KBM-7 (cell line): Measurements from ENCODE around the gene MTUS2.

Source experiments
- DNase-seq: peaks from one replicate; pipeline ENCODE4 v3.0.0-alpha.2; 2015
- in situ Hi-C: fragments of 300-500 bp; cut with MboI; formaldehyde crosslinking; loops from 2 replicates; pipeline ENCODE4 v1.14.3; 2020; ENCODE audit warnings: low sequenced_read_pairs, low pct_unique_long_range_greater_than_20kb, mixed read lengths

Gene MTUS2

GRCh38 chr13:29005763-29006120, 185.6 kb downstream of the MTUS2 start:
- in situ Hi-C loops, result no loop called here
- DNase-seq, result no peak

DNA sequence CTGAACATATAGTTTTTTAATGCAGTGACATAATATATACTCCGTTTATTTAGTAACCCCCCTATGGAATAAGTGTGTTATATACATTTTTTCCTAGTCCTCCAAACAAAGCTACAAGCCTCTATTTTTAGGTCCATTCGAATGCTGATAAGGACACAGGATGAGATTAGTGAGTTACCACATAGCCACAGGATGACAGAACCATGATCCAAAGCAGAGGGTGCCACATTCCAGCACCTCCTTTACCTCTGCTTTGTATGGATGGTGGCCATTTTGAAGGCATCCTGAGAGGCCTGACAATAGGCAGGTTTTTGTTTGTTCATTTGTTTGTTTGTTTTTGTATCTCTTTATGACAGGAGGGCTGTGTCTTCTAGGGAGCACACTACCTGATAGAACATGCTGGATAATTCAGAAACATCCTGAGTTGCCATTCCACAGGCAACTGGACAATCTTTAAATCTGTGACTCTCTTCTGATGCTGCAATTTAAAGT, 186.3 kb downstream of the MTUS2 start:
- no peak for DNase-seq
- in situ Hi-C loops, result no loop called here

DNA sequence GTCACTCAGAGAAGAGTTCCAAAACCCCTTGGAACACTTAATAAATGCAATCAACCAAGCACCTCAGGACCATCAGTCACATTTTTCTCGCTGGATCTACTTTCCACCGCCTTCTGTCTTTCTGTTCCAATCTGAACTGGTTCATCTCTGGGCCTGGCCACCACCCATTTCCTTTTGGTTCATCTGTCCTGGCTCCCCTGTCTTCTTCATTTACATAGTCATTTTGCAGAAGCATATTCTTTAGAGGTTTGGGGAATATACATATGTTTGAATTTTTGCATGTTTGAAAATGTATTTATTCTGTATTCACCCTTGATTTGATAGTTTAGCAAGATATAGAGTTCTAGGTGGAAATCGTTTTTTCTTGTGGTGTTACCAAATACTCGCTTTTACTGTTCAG, 188.2 kb downstream of the MTUS2 start:
- DNase-seq, result no peak
- in situ Hi-C loops, result no loop called here

DNA sequence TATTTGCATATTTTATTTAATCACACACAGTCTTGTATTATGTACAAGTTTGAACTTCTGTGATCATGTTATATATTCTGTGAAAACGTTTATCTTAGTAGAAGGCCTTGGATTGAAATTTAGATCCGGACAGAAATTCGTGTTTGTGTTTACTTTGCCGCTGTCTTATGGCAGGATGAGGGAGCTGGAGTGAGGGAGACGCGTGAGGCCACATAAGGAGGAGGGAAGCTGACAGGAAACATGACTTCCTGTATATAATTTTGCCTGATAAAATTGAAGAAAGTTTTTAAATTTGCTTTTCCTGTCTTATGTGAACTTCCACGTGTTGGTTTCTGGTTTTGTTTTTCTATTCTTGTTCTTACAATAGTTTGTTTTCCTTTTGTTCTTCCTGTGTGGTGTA, 200.2 kb downstream of the MTUS2 start:
- in situ Hi-C loops, result no loop called here

GRCh38 chr13:29021311-29021710, 201.2 kb downstream of the MTUS2 start:
- no peak for DNase-seq
- in situ Hi-C loops, result no loop called here

More for the DNA sequence above, 200.2 kb downstream of the MTUS2 start:
- peak; percentile 17 for DNase-seq

DNA sequence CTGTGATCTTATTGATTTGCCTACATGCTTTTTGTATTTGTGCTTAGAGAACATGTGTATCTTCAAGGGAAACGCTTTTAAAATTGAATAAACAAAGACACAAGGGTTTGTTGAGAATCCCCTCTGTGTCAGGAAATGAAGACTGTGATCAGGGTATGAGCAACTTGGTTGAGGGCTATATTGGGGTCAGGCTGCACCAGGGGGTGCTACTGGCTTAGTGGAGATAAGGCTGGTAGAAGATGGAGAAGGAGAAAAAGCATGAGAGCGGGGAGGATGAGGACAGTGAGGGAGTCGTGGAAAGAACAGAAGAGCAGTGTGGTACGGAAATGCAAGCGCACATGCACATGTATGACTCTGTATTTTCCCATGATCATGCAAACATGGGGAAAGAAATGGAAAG, 201.6 kb downstream of the MTUS2 start:
- no peak for DNase-seq
- in situ Hi-C loops, result no loop called here

DNA sequence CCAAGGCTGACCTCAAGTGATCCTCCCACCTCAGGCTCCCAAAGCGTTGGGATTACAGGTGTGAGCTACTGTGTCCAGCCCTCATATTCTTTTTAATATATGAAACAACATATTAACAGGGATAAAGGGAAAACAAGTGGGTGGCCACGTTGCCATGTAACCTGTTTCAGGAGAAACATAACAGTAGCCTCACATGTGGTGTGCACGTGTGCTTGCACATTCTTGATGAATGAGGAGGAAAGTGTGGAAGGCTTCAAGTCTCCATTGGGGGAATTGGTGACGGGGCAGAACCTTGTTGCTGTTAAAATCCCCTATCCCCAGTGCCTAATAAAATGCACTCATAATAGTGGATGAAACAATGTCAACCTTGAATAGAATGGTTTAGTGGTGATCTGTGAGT, 202.3 kb downstream of the MTUS2 start:
- DNase-seq, result no peak
- in situ Hi-C loops, result no loop called here

GRCh38 chr13:29022968-29023367, 202.8 kb downstream of the MTUS2 start:
- no peak for DNase-seq
- in situ Hi-C loops, result no loop called here

- no peak for DNase-seq
- in situ Hi-C loops, result no loop called here
Observed at GRCh38 chr13:29024783-29025182, 204.6 kb downstream of the MTUS2 start.

DNA sequence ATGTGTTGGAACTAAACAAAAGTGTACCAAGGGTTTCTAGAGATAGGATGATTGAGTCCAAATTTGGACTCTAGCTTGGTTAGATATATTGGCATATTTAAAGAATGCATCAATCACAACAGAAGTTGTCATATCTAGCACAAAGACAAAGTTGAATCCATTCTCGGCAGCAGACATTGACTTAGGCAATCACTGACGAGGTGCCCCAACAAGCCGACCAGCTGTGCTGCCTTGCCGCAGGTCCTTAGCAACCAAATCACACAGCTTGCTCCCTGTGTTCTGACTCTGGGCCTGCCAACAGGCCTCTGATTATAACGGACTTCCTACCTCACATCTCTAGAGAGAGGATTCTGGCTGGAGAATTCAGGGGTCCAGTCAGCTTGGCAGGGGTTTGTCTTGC, 208.7 kb downstream of the MTUS2 start:
- in situ Hi-C loops, result no loop called here
- no peak for DNase-seq

DNA sequence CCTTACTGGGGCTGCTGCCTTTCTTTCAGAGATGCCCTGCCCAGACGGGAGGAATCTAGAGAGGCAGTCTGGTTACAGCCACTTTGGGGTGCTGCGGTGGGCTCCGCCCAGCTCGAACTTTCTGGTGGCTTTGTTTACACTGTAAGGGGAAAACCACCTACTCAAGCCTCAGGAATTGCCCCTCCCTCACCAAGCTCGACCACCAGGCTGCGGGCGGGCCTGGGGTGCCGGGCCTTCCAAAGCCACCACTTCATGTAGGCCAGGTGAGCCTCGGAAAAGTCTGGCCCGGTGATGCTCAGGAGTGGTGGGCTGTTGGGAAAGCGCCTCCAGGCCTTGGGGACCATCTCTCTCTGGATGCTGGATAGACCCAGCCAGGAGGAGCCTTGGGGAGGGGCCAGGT, 218.6 kb downstream of the MTUS2 start:
- in situ Hi-C loops, result no loop called here
- no peak for DNase-seq

GRCh38 chr13:29039212-29039611, 219.1 kb downstream of the MTUS2 start:
- in situ Hi-C loops, result no loop called here
- no peak for DNase-seq

GRCh38 chr13:29046588-29046987, 226.4 kb downstream of the MTUS2 start:
- no peak for DNase-seq
- in situ Hi-C loops, result no loop called here

DNA sequence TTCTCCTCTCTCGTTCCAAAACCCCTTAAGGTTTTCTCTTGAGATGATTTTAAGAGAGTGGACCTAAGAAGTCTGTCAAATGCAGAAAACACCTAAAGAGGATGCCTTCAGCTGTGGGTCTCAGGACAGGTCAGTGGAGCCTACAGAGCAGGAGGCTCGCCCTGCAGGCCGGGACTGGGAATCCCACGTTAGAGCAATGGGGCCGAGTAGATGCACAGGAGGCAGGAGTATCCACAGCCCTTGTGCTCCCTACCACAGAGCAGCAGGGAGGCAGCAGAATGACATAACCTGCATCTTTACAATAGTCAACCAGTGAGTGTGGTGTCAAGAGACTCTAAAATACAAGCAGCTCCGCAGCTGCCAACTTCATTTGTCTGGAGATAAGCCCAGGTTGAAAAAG, 229.4 kb downstream of the MTUS2 start:
- in situ Hi-C loops, result no loop called here
- DNase-seq, result no peak

- peak; percentile 0 for DNase-seq
- in situ Hi-C loops, result no loop called here
Observed at GRCh38 chr13:29050719-29051118, 230.6 kb downstream of the MTUS2 start.

DNA sequence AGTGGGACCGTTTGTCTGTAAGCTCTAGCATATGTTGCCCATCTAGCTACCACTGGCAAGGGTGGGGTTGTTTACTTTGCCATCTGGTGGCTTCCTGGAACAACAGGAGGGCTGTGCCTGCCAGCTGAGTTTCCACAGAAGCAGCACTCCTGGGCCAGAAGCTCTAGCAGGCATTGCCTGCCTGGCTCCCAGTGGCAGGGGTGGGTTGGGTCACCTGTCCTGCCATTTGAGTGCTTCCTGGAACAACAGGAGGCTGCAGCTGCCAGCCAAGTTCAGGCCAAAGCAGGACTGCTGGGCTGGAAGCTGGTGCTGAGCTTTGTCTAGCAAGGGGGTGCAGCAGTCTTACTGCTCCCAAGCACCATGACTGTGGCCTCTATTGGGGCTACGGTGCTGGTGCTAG, 239.7 kb downstream of the MTUS2 start:
- in situ Hi-C loops, result no loop called here
- no peak for DNase-seq

DNA sequence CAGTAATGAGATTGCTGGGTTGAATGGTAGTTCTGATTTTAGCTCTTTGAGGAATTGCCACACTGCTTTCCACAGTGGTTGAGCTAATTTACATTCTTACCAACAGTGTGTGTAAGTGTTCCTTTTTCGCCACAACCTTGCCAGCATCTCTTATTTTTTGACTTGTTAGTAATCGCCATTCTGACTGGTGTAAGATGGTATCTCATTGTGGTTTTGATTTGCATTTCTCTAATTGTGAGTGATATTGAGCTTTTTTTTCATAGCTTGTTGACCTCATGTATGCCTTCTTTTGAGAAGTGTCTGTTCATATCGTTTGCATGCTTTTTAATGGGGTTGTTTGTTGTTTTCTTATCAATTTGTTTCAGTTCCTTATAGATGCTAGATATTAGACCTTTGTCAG, 245.0 kb downstream of the MTUS2 start:
- in situ Hi-C loops, result no loop called here
- DNase-seq, result no peak

DNA sequence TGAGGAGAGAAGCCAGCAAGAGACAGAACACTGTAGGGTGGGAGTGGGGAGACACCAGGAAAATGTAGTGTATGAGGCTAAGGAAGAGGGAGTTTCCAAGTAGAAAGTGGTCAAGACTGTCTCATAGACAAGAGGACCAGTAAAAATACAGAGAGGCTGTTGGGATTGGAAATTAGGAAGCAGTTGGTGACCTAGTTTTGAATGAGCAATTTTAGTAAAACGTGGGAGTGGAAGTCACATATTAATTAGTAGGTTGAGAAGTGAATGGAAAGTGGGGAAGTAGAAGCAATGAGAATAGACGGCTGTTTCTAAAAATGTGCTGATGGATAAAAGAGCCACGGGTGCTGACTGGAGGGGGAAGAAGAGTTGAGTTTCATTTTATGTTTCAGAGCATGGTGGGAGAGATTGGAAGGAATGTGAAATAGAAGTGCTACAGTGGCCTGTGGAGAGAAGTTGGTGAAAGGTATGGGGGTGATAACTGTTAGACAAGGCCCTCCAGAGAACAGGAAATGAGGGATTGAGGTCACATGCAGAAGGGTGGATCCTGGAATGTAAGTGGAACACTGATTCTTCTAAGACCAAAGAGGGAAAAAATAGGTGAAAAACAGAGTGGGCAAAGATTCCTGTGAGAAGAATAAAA, 247.3 kb downstream of the MTUS2 start:
- DNase-seq, result no peak
- in situ Hi-C loops, result no loop called here

DNA sequence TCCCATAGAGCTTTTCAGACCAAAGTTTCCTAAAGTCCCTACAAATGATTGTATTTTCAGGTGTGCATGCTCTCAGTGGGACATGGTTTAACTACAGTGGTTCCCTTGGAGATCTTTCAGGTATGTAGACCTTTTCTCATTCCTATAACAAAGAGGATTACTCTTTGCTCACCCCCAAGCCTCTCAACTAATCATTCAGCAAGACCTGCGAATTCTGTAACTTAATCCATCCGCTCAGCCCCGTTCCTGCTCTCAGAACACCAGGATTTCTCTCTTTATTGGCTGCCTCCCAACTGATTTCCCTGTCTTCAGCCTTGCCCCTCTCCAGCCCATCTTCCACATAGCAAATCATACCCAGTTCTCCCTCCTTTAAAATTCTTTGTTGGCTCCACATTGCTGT, 253.6 kb downstream of the MTUS2 start:
- in situ Hi-C loops, result no loop called here
- DNase-seq, result no peak

DNA sequence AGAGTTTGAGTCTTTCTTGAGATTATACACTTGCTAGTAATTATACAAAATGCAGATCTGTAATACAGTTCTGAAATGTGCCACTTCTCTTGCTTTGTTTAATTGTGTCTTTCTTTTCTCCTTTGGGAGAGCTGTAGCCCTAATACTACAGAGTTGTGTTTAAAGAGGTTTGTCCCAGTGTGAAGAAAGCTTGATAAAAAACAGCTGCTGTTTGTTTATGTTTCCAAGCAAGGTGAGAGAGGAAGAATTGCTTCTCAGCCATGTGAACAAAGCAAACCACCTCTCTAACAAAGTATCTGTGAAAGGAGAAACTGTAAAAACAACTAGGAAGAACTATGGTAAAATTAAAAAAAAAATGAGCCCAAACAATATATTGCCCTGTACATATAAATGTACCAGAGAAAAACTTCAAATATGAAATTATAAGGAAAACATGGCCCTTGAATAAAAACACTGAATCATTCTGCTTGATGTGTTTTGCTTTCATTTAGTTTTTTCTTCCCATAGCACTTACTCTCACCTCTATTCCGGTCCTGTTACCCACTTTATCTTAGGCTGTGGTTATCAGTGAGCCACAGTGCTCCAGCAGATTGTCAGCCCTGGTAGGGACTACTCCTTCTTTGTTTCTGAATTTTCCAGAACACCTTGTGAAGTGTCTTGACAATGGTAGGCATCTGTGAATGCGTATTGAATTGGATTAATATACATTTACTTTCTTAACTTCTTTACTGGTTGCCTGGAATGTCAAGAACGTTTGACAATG, 257.1 kb downstream of the MTUS2 start:
- in situ Hi-C loops, result no loop called here

GRCh38 chr13:29081036-29081435, 260.9 kb downstream of the MTUS2 start:
- in situ Hi-C loops, result no loop called here
- peak; percentile 58 for DNase-seq

More for the DNA sequence above, 257.1 kb downstream of the MTUS2 start:
- DNase-seq, result no peak
